SK-N-SH treated with all-trans-retinoic acid at 6 μM for 48 hours (cell line): ENCODE measurements around the gene COMMD3.

Source experiments
- ATAC-seq: fragments of 200-7000 bp; cut with Tn5 transposase; 3 replicates; pipeline ENCODE4 v1.9.1; 2020; ENCODE audit warnings: mild to moderate bottlenecking, moderate library complexity
- ARNTL ChIP-seq: fragments of 450-650 bp; formaldehyde crosslinking; IDR thresholded peaks from 2 replicates; pipeline ENCODE4 v1.5.0; 2020; ENCODE audit warnings: low read depth, mild to moderate bottlenecking, moderate library complexity, borderline replicate concordance
- BACH2 ChIP-seq: fragments of 250-450 bp; sonication (Bioruptor Pico); IDR thresholded peaks from 2 replicates; pipeline ENCODE4 v1.9.0; 2021; ENCODE audit warnings: mild to moderate bottlenecking, borderline replicate concordance
- CSRNP3 ChIP-seq: fragments of 250-450 bp; sonication (Bioruptor Pico); IDR thresholded peaks from 2 replicates; pipeline ENCODE4 v1.5.1; 2021; ENCODE audit warnings: mild to moderate bottlenecking, moderate library complexity
- ESRRG ChIP-seq: fragments of 250-450 bp; sonication (Bioruptor Pico); IDR thresholded peaks from 2 replicates; pipeline ENCODE4 v1.6.1; 2021; ENCODE audit warnings: mild to moderate bottlenecking
- GLIS3 ChIP-seq: fragments of 250-450 bp; sonication (Bioruptor Pico); IDR thresholded peaks from 2 replicates; pipeline ENCODE4 v1.5.0; 2020; ENCODE audit warnings: mild to moderate bottlenecking, moderate library complexity
- ISL1 ChIP-seq: fragments of 250-450 bp; sonication (Bioruptor Pico); IDR thresholded peaks from 2 replicates; pipeline ENCODE4 v2.1.2; 2022; ENCODE audit warnings: mild to moderate bottlenecking, moderate library complexity
- OSR1 ChIP-seq: fragments of 250-450 bp; sonication (Bioruptor Pico); IDR thresholded peaks from 2 replicates; pipeline ENCODE4 v1.8.0; 2022; ENCODE audit warnings: moderate library complexity, mild to moderate bottlenecking, inconsistent platforms
- PATZ1 ChIP-seq: fragments of 250-450 bp; sonication (Bioruptor Pico); IDR thresholded peaks from 2 replicates; pipeline ENCODE4 v1.8.0; 2020; ENCODE audit warnings: mild to moderate bottlenecking, moderate library complexity, borderline replicate concordance
- PPARA ChIP-seq: fragments of 250-450 bp; sonication (Bioruptor Pico); IDR thresholded peaks from 2 replicates; pipeline ENCODE4 v1.5.0; 2020; ENCODE audit warnings: mild to moderate bottlenecking, borderline replicate concordance
- SNAI2 ChIP-seq: fragments of 250-450 bp; sonication (Bioruptor Pico); IDR thresholded peaks from 2 replicates; pipeline ENCODE4 v1.5.0; 2020; ENCODE audit warnings: mild to moderate bottlenecking, moderate library complexity
- TCF4 ChIP-seq: fragments of 250-450 bp; sonication (Bioruptor Pico); IDR thresholded peaks from 2 replicates; pipeline ENCODE4 v1.8.0; 2021; ENCODE audit warnings: mild to moderate bottlenecking, moderate library complexity, borderline replicate concordance
- TOX ChIP-seq: fragments of 250-450 bp; sonication (Bioruptor Pico); IDR thresholded peaks from 2 replicates; pipeline ENCODE4 v1.8.0; 2021; ENCODE audit warnings: mild to moderate bottlenecking, moderate library complexity, borderline replicate concordance
- TSHZ2 ChIP-seq: fragments of 250-450 bp; sonication (Bioruptor Pico); IDR thresholded peaks from 2 replicates; pipeline ENCODE4 v1.5.0; 2020; ENCODE audit warnings: mild to moderate bottlenecking, moderate library complexity
- ZFP3 ChIP-seq: fragments of 250-450 bp; sonication (Bioruptor Pico); IDR thresholded peaks from 2 replicates; pipeline ENCODE4 v1.5.0; 2020; ENCODE audit warnings: mild to moderate bottlenecking, moderate library complexity
- ZNF565 ChIP-seq: fragments of 450-650 bp; formaldehyde crosslinking; conservative IDR thresholded peaks from 2 replicates; pipeline ENCODE4 v1.5.0; 2020; ENCODE audit warnings: low read depth, mild to moderate bottlenecking, moderate library complexity
- ZNF70 ChIP-seq: fragments of 450-650 bp; formaldehyde crosslinking; IDR thresholded peaks from 2 replicates; pipeline ENCODE4 v1.5.0; 2020; ENCODE audit warnings: mild to moderate bottlenecking, moderate library complexity
- TF ChIP-seq, protein P1 (sequence below): fragments of 250-450 bp; sonication (Bioruptor Pico); IDR thresholded peaks from 2 replicates; pipeline ENCODE4 v1.5.1; 2020; ENCODE audit warnings: low read depth, mild to moderate bottlenecking, moderate library complexity

COMMD3 gene

DNA sequence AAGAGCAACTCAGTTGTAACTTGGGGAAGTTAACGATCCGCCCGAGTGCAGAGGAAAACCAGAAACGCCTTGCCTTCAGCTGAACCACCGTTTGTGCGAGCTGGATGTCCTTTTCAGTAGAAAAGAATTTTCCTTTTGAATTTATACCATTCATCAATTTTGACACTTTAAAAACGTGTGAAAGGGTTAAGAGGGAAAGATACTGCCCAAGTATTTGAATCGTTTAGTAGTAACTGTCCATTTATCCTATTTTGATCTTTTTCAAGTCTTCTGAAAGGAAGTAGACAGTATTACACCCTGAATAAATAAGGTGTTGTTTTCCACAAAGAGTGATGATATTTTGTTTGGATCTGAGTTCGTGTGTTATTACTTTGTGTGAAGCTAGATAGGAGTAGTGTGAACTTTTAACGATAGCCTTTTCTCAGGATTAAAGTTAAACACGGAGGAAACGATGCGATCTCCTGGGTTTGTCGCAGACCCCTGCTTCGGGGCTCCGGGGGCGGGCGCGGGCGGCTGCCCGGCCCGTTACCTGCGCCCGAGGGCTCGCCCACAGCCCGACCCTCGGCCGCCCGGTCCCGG, 3.9 kb downstream of the COMMD3 start:
- ATAC-seq = no peak
- TF ChIP-seq TOX (CRISPR knock-in tag) (no peak), ISL1 (no peak), ZNF70 (no peak), PPARA (CRISPR knock-in tag) (no peak), PATZ1 (CRISPR knock-in tag) (no peak)
- TF ChIP-seq, protein P1, sequence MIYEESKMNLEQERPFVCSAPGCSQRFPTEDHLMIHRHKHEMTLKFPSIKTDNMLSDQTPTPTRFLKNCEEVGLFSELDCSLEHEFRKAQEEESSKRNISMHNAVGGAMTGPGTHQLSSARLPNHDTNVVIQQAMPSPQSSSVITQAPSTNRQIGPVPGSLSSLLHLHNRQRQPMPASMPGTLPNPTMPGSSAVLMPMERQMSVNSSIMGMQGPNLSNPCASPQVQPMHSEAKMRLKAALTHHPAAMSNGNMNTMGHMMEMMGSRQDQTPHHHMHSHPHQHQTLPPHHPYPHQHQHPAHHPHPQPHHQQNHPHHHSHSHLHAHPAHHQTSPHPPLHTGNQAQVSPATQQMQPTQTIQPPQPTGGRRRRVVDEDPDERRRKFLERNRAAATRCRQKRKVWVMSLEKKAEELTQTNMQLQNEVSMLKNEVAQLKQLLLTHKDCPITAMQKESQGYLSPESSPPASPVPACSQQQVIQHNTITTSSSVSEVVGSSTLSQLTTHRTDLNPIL = no peak

GRCh38 chr10:22320591-22321155, 4.5 kb downstream of the COMMD3 start, which contains the start of gene BMI1:
Gene BMI1 (plus strand): TSS chr10:22321099. CDS start chr10:22326450, 5,351 bp downstream.
- TF ChIP-seq TOX (CRISPR knock-in tag) (no peak), ISL1 (no peak), SNAI2 (CRISPR knock-in tag) (no peak), ZNF70 (no peak), ZFP3 (CRISPR knock-in tag) (no peak), PPARA (CRISPR knock-in tag) (no peak), ARNTL (CRISPR knock-in tag) (no peak)
- TF ChIP-seq, all 23 proteins: peak for 0
- ATAC-seq = peak; percentile 42

GRCh38 chr10:22321156-22321923, 5.2 kb downstream of the COMMD3 start:
- TF ChIP-seq, protein P1 = no peak
- TF ChIP-seq ZNF70 = peak; percentile 58; the same call in 1 of the 2 replicates
- TF ChIP-seq TSHZ2 = no peak
- no peak for TF ChIP-seq ESRRG (CRISPR knock-in tag)
- TF ChIP-seq PATZ1 (CRISPR knock-in tag) = 0 out of 2 replicates have a peak, but pooled peaks have one; percentile 36
- no peak for TF ChIP-seq GLIS3 (CRISPR knock-in tag)
- ATAC-seq = peak; percentile 72

GRCh38 chr10:22321924-22322640, 5.9 kb downstream of the COMMD3 start:
- no peak for ATAC-seq
- TF ChIP-seq PATZ1 (CRISPR knock-in tag) (no peak), BACH2 (no peak), ZNF565 (CRISPR knock-in tag) (no peak), OSR1 (CRISPR knock-in tag) (no peak), ARNTL (CRISPR knock-in tag) (no peak), ZFP3 (CRISPR knock-in tag) (no peak), CSRNP3 (CRISPR knock-in tag) (no peak), SNAI2 (CRISPR knock-in tag) (no peak), TCF4 (no peak), TOX (CRISPR knock-in tag) (no peak)
